Neural progenitor cell (in vitro differentiated cells): ENCODE results near the gene ARL15. TPM values are rescaled to one million over a fixed set of nuclear protein-coding genes. Genes with fewer than 3 reads are reported as not detected.
"Not testable (repeated sequence)": the region's sequence is repeated elsewhere in the genome, so short reads cannot be mapped to it uniquely, and the experiment has no call there.

ENCODE experiments used
- DNase-seq: peaks from one replicate; pipeline ENCODE4 v3.0.0-alpha.2; 2016; ENCODE audit warnings: low spot score
- H2AFZ ChIP-seq: fragments of 200-600 bp; sonication (generic); replicated peaks from 2 replicates; pipeline ENCODE4 v1.6.1; 2016; ENCODE audit warnings: antibody characterized with exemption
- H3F3A ChIP-seq: fragments of 200-600 bp; sonication (generic); 2 replicates; pipeline ENCODE4 v1.6.1; 2016; ENCODE audit warnings: antibody characterized with exemption, low read depth
- H3K27ac ChIP-seq: fragments of 200-600 bp; sonication (generic); 2 replicates; pipeline ENCODE4 v1.5.1; 2016; ENCODE audit warnings: mild to moderate bottlenecking
- H3K27me3 ChIP-seq: fragments of 200-600 bp; sonication (generic); 2 replicates; pipeline ENCODE4 v1.6.1; 2016; ENCODE audit warnings: mild to moderate bottlenecking, moderate library complexity
- H3K36me3 ChIP-seq: fragments of 200-600 bp; sonication (generic); 2 replicates; pipeline ENCODE4 v1.5.1; 2016
- H3K4me1 ChIP-seq: fragments of 200-600 bp; sonication (generic); 2 replicates; pipeline ENCODE4 v1.6.1; 2016; ENCODE audit warnings: mixed run types
- H3K4me2 ChIP-seq: fragments of 200-600 bp; sonication (generic); 2 replicates; pipeline ENCODE4 v1.6.1; 2016
- H3K4me3 ChIP-seq: fragments of 200-600 bp; sonication (generic); 2 replicates; pipeline ENCODE4 v1.5.1; 2016
- H3K79me2 ChIP-seq: fragments of 200-600 bp; sonication (generic); 2 replicates; pipeline ENCODE4 v1.6.1; 2016; ENCODE audit warnings: low read depth
- H3K9ac ChIP-seq: fragments of 200-600 bp; sonication (generic); 2 replicates; pipeline ENCODE4 v1.6.1; 2016
- H3K9me3 ChIP-seq: fragments of 200-600 bp; sonication (generic); 2 replicates; pipeline ENCODE4 v1.5.1; 2016; ENCODE audit warnings: low read depth
- H4K20me1 ChIP-seq: fragments of 200-600 bp; sonication (generic); 2 replicates; pipeline ENCODE4 v1.6.1; 2016; ENCODE audit warnings: low read depth
- H3K27ac Mint-ChIP-seq: 3 replicates; pipeline ENCODE4 v1.8.0; 2021; ENCODE audit warnings: mixed read lengths
- H3K27me3 Mint-ChIP-seq: 2 replicates; pipeline ENCODE4 v1.8.0; 2022; ENCODE audit warnings: low read depth, mild to moderate bottlenecking, inconsistent platforms, moderate library complexity, mixed read lengths; ENCODE audit not compliant: insufficient read depth
- H3K36me3 Mint-ChIP-seq: 3 replicates; pipeline ENCODE4 v1.8.0; 2021; ENCODE audit warnings: mixed read lengths
- H3K4me1 Mint-ChIP-seq: 3 replicates; pipeline ENCODE4 v1.8.0; 2021; ENCODE audit warnings: mixed read lengths
- H3K4me3 Mint-ChIP-seq: 3 replicates; pipeline ENCODE4 v1.8.0; 2021; ENCODE audit warnings: mild to moderate bottlenecking, moderate library complexity, mixed read lengths
- H3K9me3 Mint-ChIP-seq: 3 replicates; pipeline ENCODE4 v1.8.0; 2020; ENCODE audit warnings: mixed read lengths
- CTCF ChIP-seq: fragments of 200-600 bp; sonication (generic); IDR thresholded peaks from 2 replicates; pipeline ENCODE4 v1.5.1; 2017; ENCODE audit warnings: antibody characterized with exemption, mild to moderate bottlenecking
- EZH2 ChIP-seq: fragments of 200-600 bp; sonication (generic); IDR thresholded peaks from 2 replicates; pipeline ENCODE4 v1.6.1; 2017; ENCODE audit warnings: antibody characterized with exemption, mild to moderate bottlenecking, moderate library complexity
- EZH2phosphoT487 ChIP-seq: fragments of 200-600 bp; sonication (generic); IDR thresholded peaks from 2 replicates; pipeline ENCODE4 v1.6.1; 2017; ENCODE audit warnings: antibody characterized with exemption
- microRNA counts: library from miRNA; unstranded; fragments of <30 nt; microRNA quantifications from one replicate; lab custom pipeline; 2016
- microRNA-seq: library from miRNA; unstranded; fragments of <30 nt; microRNA quantifications from one replicate; pipeline ENCODE4, GENCODE V29; 2016
- small RNA-seq: library from RNA; depleted of rRNA; stranded (forward); fragments of <200 nt; gene quantifications from one replicate; pipeline ENCODE3, GENCODE V24; 2015
- total RNA-seq: library from RNA; depleted of rRNA; stranded (reverse); fragments of >200 nt; gene quantifications from 2 replicates; pipeline ENCODE4 v1.2.3, GENCODE V29; 2015; ENCODE audit warnings: low replicate concordance

ARL15 gene
- total RNA-seq, 1 donor from 2014 or later = 39.1 TPM

DNA sequence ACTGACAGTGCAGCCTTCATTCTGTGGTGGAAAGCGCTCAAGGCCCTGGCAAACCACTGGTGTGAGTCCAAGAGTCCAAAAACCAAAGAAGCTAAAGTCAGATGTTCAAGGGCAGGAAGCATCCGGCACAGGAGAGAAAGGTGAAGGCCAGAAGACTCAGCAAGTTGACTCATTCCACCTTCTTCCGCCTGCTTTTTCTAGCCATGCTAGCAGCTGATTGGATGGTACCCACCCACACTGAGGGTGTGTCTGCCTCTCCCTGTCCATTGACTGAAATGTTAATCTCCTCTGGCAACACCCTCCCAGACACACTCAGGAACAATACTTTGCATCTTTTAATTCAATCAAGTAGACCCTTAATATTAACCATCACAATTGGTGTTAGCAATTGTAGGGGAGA is 453.9 kb downstream of the ARL15 start:
- Histone ChIP-seq H3F3A (no peaks in the 10 kb centered on the region), H3K9me3 (peaks cover 6% of the 10 kb centered on the region), H3K4me2 (no peak overlapping the region), H3K27ac (no peak overlapping the region), H4K20me1 (no peaks in the 10 kb centered on the region), H3K27me3 (no peaks in the 10 kb centered on the region), H3K4me3 (no peak overlapping the region), H3K79me2 (no peaks in the 10 kb centered on the region), H3K4me1 (no peaks in the 10 kb centered on the region), H3K9ac (no peak overlapping the region), H3K36me3 (no peaks in the 10 kb centered on the region), H2AFZ (no peak overlapping the region)
- DNase-seq = no peak
- Mint-ChIP-seq H3K9me3 (peaks cover 16% of the 10 kb centered on the region), H3K4me1 (no peaks in the 10 kb centered on the region), H3K36me3 (peaks cover 4% of the 10 kb centered on the region), H3K27ac (no peak overlapping the region), H3K27me3 (peaks cover 3% of the 10 kb centered on the region), H3K4me3 (no peak overlapping the region)
- TF ChIP-seq EZH2 (no peak), EZH2phosphoT487 (no peak), CTCF (no peak)

GRCh38 chr5:53836851-53837430 is 473.4 kb downstream of the ARL15 start:
- DNase-seq, H3K9me3 ChIP-seq, H3K9ac ChIP-seq, H3K4me1 ChIP-seq, H3K4me1 Mint-ChIP-seq, H3F3A ChIP-seq, H3K27me3 ChIP-seq, H3K27ac ChIP-seq, H3K36me3 ChIP-seq, H4K20me1 ChIP-seq, H2AFZ ChIP-seq, H3K36me3 Mint-ChIP-seq, H3K79me2 ChIP-seq, H3K4me2 ChIP-seq, H3K27me3 Mint-ChIP-seq, H3K4me3 ChIP-seq, H3K27ac Mint-ChIP-seq, H3K4me3 Mint-ChIP-seq: not testable (repeated sequence)
- peaks cover 19% of the 10 kb centered on the region for H3K9me3 Mint-ChIP-seq

- TF ChIP-seq EZH2 (no peak), EZH2phosphoT487 (no peak), CTCF (no peak)
- Mint-ChIP-seq H3K4me3 (no peak overlapping the region), H3K27me3 (no peaks in the 10 kb centered on the region), H3K9me3 (peaks cover 13% of the 10 kb centered on the region), H3K36me3 (peaks cover 2% of the 10 kb centered on the region), H3K4me1 (no peaks in the 10 kb centered on the region), H3K27ac (no peak overlapping the region)
- Histone ChIP-seq H3F3A (no peaks in the 10 kb centered on the region), H3K9me3 (peaks cover 4% of the 10 kb centered on the region), H3K27me3 (no peaks in the 10 kb centered on the region), H4K20me1 (no peaks in the 10 kb centered on the region), H3K4me2 (no peak overlapping the region), H3K27ac (no peak overlapping the region), H2AFZ (no peak overlapping the region), H3K79me2 (no peaks in the 10 kb centered on the region), H3K9ac (no peak overlapping the region), H3K4me1 (no peaks in the 10 kb centered on the region), H3K4me3 (no peak overlapping the region), H3K36me3 (no peaks in the 10 kb centered on the region)
- no peak for DNase-seq
Measured at GRCh38 chr5:53834500-53834899, 475.9 kb downstream of the ARL15 start.

MicroRNA genes within 50 kb of the gene (microRNA counts, 767-probe panel; counts per million panel counts)
- 460 counts per million, percentile 90 among the panel's probes with 10 or more counts for microRNA hsa-miR-581 (lab: Ali Mortazavi, UCI)

Small RNA genes lying within 50 kb of the gene (microRNA-seq; reads per million reads assigned to microRNA genes)
- not detected for gene MIR4459
- gene MIR581 = not detected

Small RNA genes lying within 50 kb of the gene (small RNA-seq; reads per million reads assigned to genes)
- gene AC008873.1 = not detected
- gene MIR4459 = not detected
- gene MIR581 = not detected
- not detected for gene RNU6-272P

Other genes with a start within 250 kb of the ARL15 start
- not detected in 2 replicates for gene HSPB3, start 145.1 kb upstream of the ARL15 start, total RNA-seq
- gene SNX18, start 207.2 kb upstream of the ARL15 start, total RNA-seq = 17.9 and 20.0 TPM in 2 replicates